Measurements from ENCODE around the gene ADGRF5.
"Not testable (repeated sequence)": the region's sequence is repeated elsewhere in the genome, so short reads cannot be mapped to it uniquely, and the experiment has no call there.

The ADGRF5 gene

DNA sequence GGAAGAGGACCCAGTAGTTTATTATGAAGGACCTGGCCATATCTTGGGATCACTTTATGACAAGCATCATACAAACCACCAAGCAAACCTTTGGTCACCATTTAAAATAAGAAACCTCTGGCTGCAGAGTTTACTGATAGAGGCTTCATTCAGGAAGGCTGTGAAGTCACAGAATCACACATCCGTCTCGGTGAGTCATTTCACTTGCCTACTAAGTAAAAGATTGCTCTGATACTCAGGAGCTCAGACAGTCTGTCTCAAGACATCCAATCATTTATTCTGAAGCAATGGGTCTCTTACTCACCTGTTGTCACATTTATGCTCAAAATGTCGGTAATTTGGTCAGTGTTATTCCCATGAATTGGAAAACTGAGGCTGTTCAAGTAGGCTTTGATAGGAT is 33.7 kb downstream of the ADGRF5 start:
- no peak for DNase-seq

DNA sequence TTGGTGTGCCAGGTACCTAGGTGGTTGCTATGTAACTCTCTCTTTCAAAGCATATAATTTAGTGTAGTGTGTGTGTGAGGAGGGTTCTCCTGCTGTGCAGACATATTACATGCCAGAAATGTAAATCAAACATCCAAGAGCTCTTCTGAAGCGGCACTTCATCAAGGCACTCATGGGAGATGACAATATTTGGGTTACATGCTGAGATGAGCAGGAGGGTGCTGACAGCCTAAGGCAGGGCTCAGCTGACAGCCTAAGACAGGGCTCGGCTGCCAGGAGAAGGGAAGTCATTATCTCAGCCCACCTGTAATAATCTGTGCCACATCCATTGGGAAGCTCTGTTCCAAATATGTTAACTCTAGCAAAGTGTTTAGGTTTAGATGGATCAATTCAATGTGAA is 39.1 kb downstream of the ADGRF5 start:
- no peak for DNase-seq

DNA sequence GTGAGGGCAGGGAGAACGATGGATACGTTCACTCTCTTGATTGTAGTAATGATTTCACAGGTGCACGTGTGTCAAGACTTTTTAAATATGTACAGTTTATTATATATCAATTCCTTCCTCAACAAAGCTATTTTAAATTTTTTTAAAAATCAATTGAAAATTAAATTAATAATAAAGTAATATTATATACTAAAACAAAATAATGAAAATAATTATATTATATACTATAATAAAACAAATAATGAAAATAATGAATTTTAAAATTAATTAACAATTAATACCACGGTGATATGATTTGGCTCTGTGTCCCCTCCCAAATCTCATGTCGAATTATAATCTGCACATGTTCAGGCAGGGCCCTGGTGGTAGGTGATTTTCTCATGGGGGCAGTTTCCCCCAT is 42.7 kb downstream of the ADGRF5 start:
- DNase-seq: no peak

DNA sequence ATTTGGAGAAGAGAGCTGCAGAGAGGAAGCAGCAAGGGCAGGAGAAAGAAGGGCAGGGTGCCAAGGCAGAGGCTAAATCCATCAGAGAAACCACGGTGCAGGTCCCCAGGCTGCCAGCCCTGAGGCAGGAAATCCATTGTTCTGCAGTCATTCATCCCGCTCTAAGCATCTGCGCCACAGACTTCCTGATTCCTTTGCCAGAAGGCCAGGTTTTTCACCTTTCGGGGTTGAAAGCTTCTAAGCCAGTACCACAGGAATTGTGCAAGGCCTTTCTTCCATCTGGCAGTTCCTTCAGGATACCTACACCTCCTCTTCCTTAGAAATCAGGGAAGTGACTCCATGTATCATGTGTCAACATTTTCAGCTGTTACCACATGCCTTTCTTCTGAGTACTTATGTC is 45.6 kb downstream of the ADGRF5 start:
- no peak for DNase-seq

DNA sequence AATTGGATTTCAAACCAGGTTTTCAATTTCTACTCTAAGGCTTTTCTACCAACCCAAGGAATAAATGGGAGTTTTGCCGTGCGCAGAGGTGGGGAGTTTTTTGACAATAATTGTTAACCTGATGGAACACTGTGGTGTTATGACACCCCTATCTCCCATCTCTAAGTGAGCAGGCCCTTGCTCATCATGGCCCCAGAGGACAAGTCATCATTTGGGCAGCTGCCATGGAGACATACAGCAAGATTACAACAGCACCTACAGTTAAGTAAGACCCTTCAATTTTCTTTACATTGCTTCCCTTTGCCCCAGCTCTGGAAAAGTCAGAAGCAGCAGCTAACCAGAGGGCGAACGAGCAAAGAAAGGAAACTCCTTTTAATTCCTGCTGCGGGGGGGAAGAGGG is 54.3 kb downstream of the ADGRF5 start:
- DNase-seq: no peak

DNA sequence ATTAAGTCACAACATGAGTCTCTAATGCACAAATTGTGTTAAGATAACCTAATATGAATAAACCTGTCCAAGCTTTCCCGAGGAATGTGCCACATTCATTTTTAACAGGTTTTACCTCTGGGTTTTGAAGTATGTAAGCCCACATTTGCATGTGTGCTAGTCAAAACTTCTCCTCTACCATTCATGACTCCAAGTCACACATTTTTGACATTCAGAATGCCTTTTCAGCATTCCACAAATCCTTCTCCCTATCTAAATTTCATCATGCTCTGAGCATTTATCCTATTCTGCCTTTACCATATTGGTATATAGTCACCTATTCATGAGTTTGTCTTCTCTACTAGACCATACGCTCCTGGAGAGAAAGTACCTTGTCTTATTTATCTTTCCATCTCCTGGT is 56.5 kb downstream of the ADGRF5 start:
- DNase-seq: no peak

DNA sequence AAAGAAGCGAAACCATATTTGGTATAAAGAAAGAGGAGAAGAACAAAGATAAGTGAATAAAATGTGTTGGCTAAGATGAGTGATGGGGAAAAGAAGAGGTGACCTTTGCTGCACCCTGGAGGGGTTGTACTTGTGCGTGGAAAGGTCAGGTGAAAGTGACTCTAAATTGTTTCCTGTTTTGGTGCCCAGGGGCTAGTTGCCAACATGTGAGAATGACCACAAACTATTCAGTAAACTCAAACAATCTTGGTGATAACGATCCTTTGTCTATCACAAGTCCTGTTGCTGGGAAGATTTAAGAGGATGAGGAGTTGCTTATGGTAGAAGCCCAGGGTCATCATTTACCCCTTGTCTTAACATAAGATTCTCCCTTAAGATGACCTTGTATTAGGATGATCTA is 57.9 kb downstream of the ADGRF5 start:
- DNase-seq: no peak

DNA sequence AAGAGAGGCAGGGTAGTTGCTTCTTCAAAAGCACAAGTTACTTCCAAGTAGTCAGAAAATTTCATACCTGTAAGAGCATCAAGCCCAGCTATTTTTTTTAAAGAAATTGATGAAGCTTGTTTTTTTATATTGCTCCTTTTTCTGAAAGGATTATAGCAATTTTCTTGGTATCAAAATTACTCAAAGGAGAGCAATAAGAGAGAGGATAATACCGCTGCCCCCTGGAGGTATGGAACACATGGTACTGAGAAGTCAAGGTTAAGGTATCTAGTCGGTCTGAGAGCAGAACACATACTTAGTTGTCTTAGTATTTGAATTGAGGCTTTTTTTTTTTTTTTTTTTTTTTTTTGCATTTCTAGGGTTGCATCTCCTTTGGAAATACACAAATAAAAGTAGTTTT is 59.4 kb downstream of the ADGRF5 start:
- DNase-seq: no peak

DNA sequence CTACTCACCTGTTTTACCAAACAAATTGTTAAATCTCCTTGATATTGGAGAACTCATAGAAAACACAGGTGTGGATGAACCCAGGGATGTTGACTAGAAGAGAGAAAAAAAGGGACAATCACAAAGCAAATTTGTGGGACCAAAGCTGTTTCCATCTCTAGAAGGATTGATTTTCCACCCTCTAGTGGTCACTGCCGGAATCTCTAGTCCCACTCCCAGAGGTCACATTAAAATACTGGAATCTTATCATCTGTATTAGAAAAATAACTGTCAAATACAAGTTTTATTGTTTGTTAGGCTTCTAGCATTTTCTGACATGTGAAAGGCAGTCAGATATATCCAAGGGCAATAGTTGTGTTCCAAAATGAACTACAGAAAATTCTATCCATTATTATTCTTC is 65.8 kb downstream of the ADGRF5 start:
- peak; percentile 4 for DNase-seq

DNA sequence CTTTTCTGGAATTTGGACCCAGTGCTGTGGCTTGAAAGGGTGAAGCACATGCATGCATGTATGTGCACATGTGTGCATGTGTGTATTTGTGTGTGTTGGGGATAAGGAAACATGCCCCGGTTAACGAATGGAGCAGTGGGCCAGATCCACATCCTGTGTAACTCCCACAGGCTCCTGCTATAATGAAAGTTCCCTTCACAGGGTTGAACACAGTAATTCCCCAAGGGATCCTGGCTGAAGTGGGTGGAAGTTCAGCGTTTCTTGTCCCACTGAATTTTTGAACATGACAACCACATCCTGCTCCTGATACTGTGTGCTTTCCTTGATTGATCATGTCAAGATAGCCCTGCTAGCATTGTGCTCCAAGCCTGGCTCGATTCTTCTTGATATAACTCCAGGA is 70.2 kb downstream of the ADGRF5 start:
- DNase-seq: not testable (repeated sequence)

DNA sequence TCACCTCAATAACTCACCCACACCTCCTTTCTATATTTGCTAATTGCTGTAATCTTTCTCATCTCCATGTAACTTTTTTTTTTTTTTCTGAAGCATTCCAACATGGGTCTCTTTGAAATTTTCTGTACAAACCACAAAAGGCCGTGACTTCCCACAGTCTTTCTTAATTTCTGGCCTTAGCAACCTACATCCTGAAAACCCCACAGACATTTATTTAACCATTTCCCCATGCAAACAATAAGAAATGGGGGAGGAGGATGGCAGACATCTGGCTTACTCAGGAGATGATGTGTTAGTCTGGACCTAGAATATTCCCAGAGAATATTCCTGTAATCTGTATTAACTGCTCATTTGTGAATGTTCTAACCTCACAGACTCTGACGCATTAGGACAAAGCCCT is 70.9 kb downstream of the ADGRF5 start:
- DNase-seq: no peak

DNA sequence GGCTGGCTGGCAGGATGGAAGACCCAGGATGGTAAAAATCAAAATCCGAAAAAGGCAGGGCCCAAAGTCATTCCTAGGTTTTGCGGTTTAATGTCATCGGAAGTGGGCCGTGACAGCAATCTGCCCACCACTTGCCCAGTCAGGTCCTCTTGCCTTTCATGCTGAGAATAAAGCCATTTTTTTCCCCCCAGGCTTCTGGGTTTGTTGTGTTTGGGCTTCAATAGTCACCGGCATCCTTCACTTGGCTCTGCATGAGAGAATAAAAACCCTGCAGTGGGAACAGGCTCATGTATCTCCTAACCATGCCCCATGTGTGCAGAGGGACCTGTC is 72.4 kb downstream of the ADGRF5 start:
- no peak for DNase-seq

DNA sequence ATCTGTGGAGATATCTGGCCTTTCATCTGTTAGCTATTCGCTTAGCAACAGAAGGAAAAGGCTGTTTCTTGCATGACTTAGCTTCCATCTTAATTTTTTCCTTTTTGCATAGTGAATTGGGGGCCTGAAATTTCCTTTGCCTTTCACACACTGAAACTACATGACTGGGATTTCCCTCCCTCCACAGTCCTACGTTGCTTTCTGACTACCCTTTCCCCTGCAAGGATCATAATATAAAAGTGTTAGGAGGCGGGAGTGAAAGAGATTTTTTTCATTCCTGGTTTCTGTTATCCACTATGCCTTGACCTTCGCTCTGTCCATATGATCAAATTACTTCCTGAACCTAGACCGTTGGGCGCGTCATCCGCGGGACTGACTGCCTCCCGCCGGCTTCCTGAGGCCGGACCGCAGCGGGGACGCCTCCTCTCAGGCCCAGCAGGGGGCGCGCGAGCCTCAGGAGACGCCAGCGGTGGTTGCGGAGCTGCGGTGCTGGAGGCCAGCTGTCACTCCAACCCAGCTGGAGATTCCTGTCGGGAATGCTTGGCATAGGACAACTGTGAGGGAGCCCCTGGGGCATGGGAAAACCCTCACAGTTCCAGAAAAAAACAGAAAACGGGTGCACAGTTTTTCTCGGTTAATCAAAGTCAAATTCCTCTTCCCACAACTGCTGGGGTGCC is 72.9 kb downstream of the ADGRF5 start:
- peak; percentile 46 for DNase-seq

DNA sequence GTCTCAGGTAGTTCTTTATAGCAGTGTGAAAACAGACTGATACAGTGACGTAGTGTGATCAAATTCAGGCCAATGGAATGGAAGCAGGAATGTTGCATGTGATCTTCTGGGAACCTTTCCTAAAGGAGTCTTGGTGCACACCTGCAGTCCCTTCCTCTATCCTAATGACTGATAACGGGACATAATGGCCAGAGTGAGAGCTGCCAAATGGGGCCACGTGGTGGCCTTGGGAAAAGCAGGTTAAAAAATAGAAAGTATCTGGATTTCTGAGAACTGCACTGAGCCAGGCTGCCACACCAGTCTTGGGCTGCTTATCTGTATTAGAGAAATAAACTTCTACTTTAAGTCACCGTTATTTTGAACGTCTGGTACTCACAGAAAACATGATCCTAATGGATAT is 76.6 kb downstream of the ADGRF5 start:
- DNase-seq: no peak

DNA sequence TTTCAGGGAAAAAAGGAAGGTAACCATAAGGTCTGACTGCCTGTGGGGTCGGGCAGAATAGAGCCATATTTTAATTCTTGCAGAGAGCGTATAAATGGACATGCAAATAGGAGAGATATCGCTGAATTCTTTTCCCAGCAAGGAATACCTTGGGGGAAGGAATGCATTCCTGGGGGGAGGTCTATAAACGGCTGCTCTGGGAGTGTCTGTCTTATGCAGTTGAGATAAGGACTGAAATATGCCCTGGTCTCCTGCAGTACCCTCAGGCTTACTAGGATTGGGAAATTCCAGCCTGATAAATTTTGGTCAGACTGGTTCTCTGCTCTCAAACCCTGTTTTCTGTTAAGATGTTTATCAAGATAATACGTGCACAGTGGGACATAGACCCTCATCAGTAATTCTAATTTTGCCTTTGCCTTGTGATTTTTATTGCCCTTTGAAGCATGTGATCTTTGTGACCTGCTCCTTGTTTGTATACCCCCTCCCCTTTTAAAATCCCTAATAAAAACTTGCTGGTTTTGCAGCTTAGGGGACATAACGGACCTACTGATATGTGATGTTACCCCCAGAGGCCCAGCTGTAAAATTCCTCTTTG is 79.4 kb downstream of the ADGRF5 start:
- DNase-seq: not testable (repeated sequence)

DNA sequence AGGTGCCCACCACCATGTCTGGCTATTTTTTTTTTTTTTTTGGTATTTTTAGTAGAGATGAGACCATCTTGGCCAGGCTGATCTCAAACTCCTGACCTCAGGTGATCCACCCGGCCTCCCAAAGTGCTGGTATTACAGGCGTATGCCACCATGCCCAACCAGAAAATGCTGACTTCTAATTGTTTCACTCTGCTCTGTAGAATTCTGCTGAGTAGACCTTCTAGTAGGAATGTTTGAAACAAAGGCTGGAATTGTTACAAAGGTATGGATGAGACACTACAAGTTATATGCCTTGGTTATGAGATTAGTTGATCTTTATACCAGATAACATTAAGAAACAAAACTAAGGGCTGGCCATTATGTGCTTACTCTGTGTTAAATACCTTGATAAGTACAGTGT is 83.7 kb downstream of the ADGRF5 start:
- DNase-seq: no peak

DNA sequence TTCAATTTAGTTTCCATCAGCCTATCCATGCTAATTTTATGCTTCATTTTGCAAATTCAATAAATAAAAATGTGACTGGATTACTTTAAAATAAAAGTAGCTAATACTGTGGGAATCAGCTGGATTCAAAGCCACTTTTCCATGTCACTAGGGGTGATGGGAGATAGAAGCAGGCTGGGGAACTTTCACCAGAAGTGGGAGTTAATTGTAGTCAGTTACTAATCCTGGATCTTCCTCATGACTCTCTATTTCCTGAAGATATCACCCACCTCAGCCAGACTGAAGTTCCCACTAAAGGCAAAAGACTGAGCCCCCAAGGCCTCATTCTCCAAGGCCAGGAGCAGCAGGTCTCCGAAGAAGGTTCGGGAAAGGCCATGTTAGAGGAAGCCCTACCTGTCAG is 86.7 kb downstream of the ADGRF5 start:
- not testable (repeated sequence) for DNase-seq

DNA sequence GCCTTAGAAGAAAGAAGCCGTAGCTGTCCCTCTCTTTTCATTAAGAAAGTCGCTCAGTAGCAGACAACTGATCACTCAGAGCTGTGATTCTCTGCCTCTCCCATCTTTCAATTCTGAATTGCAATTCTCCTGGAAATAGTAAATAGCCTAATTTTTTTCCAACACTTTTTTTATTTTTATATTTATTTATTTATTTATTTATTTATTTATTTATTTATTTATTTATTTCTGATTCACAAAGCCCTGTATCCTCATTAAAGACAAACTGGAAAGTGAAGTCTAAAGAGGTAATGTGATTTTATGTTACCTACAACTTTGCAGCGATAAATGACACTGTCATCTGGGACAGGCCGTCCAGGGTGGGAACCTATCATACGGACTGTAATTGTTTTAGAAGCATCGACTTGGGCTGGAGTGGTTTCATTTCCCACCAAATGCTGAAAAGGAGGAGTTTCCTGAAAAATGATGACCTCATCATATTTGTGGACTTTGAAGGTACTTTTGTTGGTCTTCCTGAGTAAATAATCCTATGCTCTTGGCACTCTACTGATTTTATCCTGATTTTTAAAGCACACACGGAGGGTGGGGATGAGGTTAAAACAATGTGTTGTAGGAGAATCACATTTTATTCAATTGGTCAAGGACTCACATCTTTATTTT is 87.4 kb downstream of the ADGRF5 start:
- DNase-seq: not testable (repeated sequence)

DNA sequence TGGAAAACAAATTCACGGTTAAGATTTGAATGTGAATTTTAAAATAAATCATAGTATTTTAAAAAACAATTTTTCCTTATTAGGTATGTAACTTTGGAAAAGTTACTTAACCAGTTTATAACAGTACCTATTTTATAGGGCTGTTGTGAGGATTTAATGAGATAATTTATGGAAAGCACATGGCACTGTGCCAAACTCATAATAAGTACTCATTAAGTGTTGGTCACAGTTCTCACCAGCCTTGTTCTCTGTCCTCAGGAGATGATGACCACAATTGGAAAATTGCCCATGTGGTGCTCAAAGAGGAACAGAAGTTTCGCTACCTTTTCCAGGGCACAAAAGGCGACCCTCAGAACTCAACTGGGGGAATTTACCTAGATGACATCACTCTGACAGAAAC is 88.9 kb downstream of the ADGRF5 start:
- DNase-seq: no peak

DNA sequence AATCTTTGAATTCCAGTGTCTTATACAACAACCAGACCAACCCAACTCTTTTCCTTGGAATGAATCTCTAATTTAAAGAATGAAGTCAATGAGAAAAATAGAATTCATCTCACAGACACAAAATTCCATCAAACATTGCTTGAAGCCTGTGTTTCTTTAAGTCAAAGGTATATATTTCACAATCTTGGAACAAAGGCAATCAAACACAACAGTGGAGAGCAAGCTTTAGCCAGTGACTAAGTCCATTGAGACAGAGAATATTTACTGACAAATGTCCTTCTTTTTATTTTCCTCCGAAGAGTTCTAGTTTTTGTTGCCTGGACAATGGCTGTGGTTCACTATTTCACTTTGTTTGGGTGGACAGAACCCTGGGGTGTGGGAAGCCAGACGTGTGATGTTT is 92.8 kb downstream of the ADGRF5 start:
- no peak for DNase-seq

DNA sequence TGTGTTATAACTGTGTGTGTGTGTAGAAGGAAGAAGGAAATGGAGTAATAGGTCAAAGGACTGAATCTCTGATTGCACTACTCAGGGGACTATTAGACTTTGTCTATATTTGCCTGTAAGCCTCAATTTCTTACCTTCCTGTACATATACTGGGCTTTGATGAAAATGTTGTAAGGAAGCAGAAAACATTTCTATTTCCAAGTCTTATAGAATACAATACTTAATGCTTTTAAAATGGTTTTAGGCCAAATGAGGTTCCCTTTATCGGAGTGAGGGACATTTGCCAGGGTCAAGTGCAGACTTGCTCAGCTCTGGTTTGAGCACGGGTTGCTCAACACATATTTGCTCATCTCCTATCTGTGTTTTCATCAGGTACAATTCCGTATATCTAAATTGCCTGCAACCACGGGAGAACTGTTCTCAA is 100.3 kb downstream of the ADGRF5 start:
- DNase-seq: no peak

DNA sequence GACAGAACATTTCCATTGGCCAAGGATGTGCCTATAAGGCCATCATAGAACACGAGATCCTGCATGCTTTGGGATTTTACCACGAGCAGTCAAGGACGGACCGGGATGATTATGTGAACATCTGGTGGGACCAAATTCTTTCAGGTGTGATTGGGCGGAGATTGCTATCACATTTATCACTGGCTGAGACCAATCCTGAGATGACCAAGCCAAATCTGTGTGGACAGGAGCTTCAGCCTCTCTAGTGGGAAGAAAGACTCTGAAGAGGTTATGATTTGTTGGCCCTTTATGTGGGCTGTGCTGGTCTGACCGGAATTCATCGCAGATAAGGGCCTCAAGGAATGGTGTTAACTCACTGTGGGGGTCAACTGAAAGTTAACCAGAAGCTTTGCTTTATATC is 102.2 kb downstream of the ADGRF5 start:
- DNase-seq: no peak

DNA sequence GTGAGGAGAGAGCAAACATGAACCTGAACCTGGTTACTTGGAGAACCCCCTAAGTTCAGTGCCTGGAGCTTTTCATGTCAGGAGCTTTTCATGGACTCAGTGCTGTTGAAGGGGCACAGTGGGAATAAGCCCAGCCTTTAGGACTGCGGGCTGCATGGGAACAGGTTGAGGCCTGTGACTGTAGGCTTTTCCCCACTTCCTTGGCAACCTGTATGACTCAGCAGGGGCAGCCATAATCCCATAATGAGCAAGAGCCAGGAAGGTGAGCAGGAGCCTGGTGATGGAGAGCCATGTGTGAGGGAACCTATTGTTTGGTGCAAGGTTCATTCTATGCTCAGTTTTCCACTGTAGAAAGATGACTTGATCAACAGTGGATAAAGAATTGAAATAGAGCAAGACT is 105.1 kb downstream of the ADGRF5 start:
- no peak for DNase-seq

DNA sequence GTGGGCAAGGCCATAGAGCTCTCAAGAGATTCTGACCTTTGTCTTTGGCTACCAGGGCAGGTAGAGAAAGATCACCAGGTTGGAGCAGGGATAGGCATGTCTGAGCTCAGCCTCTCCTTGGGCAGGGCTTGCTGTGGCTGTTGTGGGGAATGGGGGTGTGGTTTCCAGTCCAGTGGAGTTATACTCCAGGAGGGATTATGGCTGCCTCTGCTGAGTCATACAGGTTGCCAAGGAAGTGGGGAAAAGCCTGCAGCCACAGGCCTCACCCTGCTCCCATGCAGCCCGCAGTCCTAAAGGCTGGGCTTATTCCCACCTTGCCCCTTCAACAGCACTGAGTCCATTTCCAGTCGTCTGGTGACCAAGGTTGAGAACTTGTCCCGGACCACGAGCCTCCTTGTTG is 106.6 kb downstream of the ADGRF5 start:
- DNase-seq: no peak

DNA sequence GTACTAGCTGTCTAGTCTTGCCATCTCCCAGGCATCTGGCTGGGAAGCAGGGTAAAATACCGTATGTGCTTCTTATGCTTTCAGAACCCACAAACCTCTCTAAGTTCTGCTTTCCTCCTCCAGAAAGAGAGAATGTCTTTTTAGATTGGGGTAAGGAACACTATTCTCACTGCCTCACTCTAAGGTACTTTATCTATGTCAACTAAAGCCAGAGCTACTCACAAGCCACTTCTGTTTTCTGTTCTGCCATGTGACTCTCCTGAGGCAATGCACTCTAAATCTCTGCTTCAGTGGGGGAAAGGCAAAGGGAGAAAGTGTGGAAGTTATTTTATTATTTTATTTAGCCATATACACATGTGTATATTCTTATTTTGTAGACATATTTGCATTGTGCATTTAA is 112.9 kb downstream of the ADGRF5 start:
- no peak for DNase-seq

Data from amniotic stem cell (primary cell).